GM23248 (cell line): ENCODE data around the gene PXK.

Source experiments
- EZH2 ChIP-seq: fragments of 200-600 bp; sonication (generic); IDR thresholded peaks from 2 replicates; pipeline ENCODE4 v1.6.1; 2018; ENCODE audit warnings: antibody characterized with exemption, mild to moderate bottlenecking; ENCODE audit not compliant: insufficient read depth, poor library complexity, severe bottlenecking
- EZH2phosphoT487 ChIP-seq: fragments of 200-600 bp; sonication (generic); IDR thresholded peaks from 2 replicates; pipeline ENCODE4 v1.6.1; 2018; ENCODE audit warnings: antibody characterized with exemption, moderate library complexity, mild to moderate bottlenecking, low read depth; ENCODE audit not compliant: insufficient read depth

DNA sequence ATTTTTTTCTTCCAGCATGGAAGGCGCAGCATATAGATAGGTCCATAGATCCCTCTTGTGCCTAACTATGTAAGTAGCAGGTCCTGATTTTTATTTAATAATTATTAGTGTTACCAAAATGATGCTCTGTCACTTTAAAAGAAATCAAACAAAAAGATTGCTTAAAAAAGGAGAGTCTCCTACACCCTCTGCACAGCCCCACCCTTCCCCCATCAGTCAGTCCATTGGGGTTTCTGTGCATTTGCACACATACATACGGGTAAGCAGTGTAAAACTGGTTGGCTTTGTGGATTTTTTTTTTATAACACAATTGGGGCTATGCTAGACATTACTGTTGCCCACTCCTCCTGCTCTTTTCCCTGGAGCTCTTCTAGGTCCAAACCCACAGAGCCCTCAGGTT, 33.6 kb upstream of the PXK start:
- TF ChIP-seq EZH2phosphoT487 (no peak), EZH2 (no peak)
